Measurements from ENCODE around the gene SRD5A1. TPM values are rescaled to one million over a fixed set of nuclear protein-coding genes. Genes with fewer than 3 reads are reported as not detected.
A peak's percentile ranks its signal among the peaks of the same experiment; 100 is the strongest.

SRD5A1 gene
- total and polyA plus RNA-seq, 8 donors, result 10.0 to 14.5 (median 12.5) TPM

GRCh38 chr5:6684075-6684474 lies 50.8 kb downstream of the SRD5A1 start:
- H3K27me3 ChIP-seq, result peaks cover 0 to 41% of the 10 kb centered on the region in 2 donors
- H3K4me3 ChIP-seq, result no peak overlapping the region
- DNase-seq (no peak), ATAC-seq (no peak)
- intact Hi-C loops (cut with DNase I), result no loop called here
- TF ChIP-seq, protein P1, sequence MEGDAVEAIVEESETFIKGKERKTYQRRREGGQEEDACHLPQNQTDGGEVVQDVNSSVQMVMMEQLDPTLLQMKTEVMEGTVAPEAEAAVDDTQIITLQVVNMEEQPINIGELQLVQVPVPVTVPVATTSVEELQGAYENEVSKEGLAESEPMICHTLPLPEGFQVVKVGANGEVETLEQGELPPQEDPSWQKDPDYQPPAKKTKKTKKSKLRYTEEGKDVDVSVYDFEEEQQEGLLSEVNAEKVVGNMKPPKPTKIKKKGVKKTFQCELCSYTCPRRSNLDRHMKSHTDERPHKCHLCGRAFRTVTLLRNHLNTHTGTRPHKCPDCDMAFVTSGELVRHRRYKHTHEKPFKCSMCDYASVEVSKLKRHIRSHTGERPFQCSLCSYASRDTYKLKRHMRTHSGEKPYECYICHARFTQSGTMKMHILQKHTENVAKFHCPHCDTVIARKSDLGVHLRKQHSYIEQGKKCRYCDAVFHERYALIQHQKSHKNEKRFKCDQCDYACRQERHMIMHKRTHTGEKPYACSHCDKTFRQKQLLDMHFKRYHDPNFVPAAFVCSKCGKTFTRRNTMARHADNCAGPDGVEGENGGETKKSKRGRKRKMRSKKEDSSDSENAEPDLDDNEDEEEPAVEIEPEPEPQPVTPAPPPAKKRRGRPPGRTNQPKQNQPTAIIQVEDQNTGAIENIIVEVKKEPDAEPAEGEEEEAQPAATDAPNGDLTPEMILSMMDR (IDR thresholded peaks at IDR 0.05), result no peak
- no peaks in the 10 kb centered on the region for H3K9me3 ChIP-seq
- no peaks in the 10 kb centered on the region for H3K36me3 ChIP-seq
- H3K27ac ChIP-seq, result no peak overlapping the region
- H3K4me1 ChIP-seq, result no peaks in the 10 kb centered on the region

DNA sequence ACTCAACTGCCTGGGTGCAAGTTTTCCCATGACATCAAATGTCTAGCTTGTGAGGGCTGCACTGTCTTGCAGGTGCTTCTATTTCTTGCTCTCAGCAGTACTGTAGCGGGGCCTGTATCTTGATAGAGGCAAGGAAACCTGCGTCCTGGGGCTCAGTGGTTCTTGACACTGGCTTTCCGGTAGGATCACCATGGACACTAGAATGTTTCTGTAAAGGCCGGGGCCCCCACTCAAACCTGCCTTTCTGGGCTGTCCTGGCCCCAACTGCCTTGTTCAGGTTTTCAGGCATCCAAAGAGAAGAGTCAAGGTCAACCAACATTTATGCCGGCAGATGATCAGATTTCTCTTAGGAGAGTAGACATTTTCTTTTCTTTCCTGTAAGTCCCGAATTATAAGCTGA lies 53.3 kb downstream of the SRD5A1 start:
- no peaks in the 10 kb centered on the region for H3K36me3 ChIP-seq
- no peaks in the 10 kb centered on the region for H3K4me1 ChIP-seq
- H3K9me3 ChIP-seq, result no peaks in the 10 kb centered on the region
- TF ChIP-seq, protein P1 (IDR thresholded peaks at IDR 0.05), result no peak
- peaks cover 0 to 58% of the 10 kb centered on the region in 2 donors for H3K27me3 ChIP-seq
- H3K27ac ChIP-seq, result no peak overlapping the region
- intact Hi-C loops (cut with DNase I), result no loop called here
- ATAC-seq (no peak), DNase-seq (no peak)
- no peak overlapping the region for H3K4me3 ChIP-seq

DNA sequence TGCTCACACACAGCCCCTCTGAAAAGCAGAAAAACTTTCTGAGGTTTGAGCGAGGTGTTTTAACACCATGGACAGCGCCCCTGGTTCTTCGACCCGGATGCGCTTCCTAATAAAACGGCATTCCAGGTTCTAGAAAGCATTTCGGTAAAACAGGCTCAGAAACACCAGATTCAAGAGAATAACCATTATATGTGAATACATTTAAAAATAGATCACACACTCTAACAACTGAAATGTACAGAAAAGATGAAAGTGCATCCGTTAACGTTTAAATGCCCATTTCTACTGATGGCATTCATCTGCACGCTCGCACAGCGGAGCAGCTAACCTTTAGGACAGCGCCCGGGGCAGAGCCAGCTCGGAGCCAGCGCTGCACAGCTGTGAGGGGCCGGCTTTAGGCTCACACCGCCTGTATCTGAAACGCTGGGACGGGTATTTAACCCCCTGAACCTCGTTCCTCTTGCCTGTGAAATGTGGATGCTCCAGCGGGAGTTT lies 53.7 kb downstream of the SRD5A1 start:
- peak overlapping the region in 1 of 2 donors; percentile 3 for H3K4me3 ChIP-seq
- ATAC-seq (peak; percentile 86), DNase-seq (peak in 2 of 4 donors; percentile 57 to 70)
- no peak overlapping the region for H3K27ac ChIP-seq
- H3K36me3 ChIP-seq, result no peaks in the 10 kb centered on the region
- H3K9me3 ChIP-seq, result no peaks in the 10 kb centered on the region
- no peaks in the 10 kb centered on the region for H3K4me1 ChIP-seq
- intact Hi-C loops (cut with DNase I), result no loop called here
- TF ChIP-seq, protein P1 (IDR thresholded peaks at IDR 0.05), result no peak
- peaks cover 0 to 58% of the 10 kb centered on the region in 2 donors for H3K27me3 ChIP-seq

DNA sequence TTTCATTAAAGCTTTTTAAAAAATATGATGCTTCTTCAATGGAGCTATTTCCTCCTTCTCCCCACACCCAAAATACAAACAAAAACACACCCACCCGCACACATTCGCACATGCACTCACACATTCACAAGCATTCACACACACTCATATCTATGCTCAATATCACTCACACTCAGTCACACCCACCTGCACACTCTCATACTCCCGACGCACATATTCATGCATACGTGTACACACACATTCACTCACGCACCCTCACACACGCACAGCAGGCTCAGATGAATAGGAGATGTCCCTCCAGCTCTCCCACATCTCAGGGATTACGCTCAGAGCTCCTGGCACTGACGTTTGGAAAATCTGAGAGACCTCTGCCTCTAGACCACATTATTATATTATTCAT lies 54.3 kb downstream of the SRD5A1 start:
- TF ChIP-seq, protein P1 (IDR thresholded peaks at IDR 0.05), result no peak
- ATAC-seq, result no peak
- peaks cover 0 to 62% of the 10 kb centered on the region in 2 donors for H3K27me3 ChIP-seq

DNA sequence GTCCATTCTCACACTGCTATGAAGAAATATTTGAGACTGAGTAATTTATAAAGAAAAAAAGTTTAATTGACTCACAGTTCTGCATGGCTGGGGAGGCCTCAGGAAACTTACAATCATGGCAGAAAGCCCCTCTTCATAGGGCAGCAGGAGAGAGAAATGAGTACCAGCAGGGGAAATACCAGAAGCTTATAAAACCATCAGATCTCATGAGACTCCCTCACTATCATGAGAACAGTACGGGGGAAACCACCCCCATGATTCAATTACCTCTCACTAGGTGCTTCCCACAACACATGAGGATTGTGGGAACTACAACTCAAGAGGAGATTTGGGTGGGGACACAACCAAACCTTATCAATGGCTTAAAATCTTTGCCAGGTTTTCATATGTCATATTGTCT lies 59.7 kb downstream of the SRD5A1 start:
- Histone ChIP-seq H3K27ac (no peak overlapping the region), H3K4me3 (no peak overlapping the region), H3K9me3 (no peaks in the 10 kb centered on the region), H3K36me3 (no peaks in the 10 kb centered on the region), H3K4me1 (no peaks in the 10 kb centered on the region), H3K27me3 (peaks cover 0 to 32% of the 10 kb centered on the region in 2 donors)
- intact Hi-C loops (cut with DNase I), result no loop called here
- DNase-seq, result no peak
- no peak for ATAC-seq
- TF ChIP-seq, protein P1 (IDR thresholded peaks at IDR 0.05), result no peak

More for the DNA sequence above, 54.3 kb downstream of the SRD5A1 start:
- intact Hi-C loops (cut with DNase I), result no loop called here
- H3K36me3 ChIP-seq, result no peaks in the 10 kb centered on the region
- H3K9me3 ChIP-seq, result no peaks in the 10 kb centered on the region
- H3K4me3 ChIP-seq, result no peak overlapping the region
- H3K4me1 ChIP-seq, result no peaks in the 10 kb centered on the region
- DNase-seq, result no peak
- no peak overlapping the region for H3K27ac ChIP-seq
